ENCODE results near the gene SPATA20. TPM values are rescaled to one million over a fixed set of nuclear protein-coding genes. Genes with fewer than 3 reads are reported as not detected.

Gene SPATA20
- total and polyA plus RNA-seq, 11 donors: 13.8 to 83.0 (median 52.3) TPM

DNA sequence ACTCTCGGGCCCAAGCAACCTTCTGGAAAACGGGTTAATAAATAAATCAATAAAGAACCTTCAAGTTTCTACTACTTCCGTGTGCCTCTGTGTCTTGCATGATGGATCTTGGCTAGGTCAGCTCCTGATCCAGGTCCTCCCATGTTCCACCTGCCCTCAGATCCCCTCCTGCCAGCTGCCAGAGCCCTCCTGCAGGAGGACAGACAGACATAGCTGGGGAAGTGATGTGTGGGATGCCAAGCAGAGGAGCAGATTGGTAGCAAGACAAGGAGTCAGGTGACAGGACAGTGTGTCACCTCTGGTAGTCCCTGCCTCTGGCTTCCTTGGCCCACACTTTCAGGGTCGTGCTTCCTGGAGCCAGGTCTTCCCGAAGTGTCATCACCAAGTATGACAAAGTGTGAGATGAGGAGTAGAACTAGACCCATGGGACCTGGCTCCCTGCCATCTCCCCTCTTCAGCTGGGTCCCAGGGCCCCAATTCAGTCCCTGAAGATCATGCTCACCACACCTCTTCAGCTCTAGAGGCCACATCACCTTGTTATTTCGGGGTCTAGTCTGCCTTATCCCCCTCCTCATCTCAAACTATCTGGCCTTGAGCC is 15.4 kb upstream of the SPATA20 start:
- TF ChIP-seq, protein P1, sequence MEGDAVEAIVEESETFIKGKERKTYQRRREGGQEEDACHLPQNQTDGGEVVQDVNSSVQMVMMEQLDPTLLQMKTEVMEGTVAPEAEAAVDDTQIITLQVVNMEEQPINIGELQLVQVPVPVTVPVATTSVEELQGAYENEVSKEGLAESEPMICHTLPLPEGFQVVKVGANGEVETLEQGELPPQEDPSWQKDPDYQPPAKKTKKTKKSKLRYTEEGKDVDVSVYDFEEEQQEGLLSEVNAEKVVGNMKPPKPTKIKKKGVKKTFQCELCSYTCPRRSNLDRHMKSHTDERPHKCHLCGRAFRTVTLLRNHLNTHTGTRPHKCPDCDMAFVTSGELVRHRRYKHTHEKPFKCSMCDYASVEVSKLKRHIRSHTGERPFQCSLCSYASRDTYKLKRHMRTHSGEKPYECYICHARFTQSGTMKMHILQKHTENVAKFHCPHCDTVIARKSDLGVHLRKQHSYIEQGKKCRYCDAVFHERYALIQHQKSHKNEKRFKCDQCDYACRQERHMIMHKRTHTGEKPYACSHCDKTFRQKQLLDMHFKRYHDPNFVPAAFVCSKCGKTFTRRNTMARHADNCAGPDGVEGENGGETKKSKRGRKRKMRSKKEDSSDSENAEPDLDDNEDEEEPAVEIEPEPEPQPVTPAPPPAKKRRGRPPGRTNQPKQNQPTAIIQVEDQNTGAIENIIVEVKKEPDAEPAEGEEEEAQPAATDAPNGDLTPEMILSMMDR (IDR thresholded peaks at IDR 0.05): no peak
- no peak for TF ChIP-seq POLR2A (IDR thresholded peaks at IDR 0.05)
- Histone ChIP-seq H3K27me3 (peaks cover 0 to 40% (median 22%) of the 10 kb centered on the region in 9 donors), H3K4me1 (peaks cover 0 to 31% (median 10%) of the 10 kb centered on the region in 12 donors), H3K9me3 (no peaks in the 10 kb centered on the region), H3K36me3 (peaks cover 0 to 5% (median 0%) of the 10 kb centered on the region in 9 donors), H3K4me3 (no peak overlapping the region), H3K27ac (no peak overlapping the region)
- intact Hi-C loops (cut with DNase I): loop anchor here in 1 of 10 donors (5.0 kb wide), 1 partner anchor 44 kb away; no protein-coding TSS in a partner anchor
- WGBS, 4 donors: 57 to 66% (median 61%) methylated on average over 6 of the region's 6 CpGs
- ATAC-seq (no peak), DNase-seq (no peak)

DNA sequence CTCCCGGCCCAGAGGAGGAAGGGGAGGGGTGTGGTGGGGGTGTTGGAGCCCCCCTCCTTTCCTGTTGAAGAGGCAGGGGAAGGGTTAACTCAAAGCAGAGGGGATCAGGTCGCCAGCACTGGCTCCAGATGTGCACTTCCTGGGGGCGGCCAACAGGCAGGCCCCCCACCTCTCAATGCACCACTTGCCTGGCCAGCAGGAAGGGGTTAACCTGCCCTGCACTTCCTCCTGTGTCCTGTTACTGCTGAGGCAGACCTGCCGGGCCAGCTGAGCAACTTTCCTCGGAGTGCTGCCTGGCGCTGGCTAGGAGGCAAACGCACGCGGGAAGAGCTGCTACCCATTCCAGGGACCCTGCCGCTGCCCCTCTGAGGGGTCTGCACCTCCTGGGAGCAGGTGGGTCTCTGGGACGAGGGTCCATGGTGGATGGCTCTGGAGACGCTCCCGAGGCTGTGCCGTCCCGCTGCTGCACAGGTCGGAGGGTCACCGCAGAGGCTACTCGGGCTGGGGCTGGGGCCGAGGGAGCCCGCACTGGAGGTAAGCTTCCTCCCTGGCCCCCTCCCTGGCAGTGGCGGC is 14.4 kb upstream of the SPATA20 start, which contains the start of gene EPN3:
TSS of gene EPN3 (plus strand) at position 284 of the 573 bp plus-strand sequence. CDS start 3,822 bp downstream, outside the sequence.
- ATAC-seq: peak in 3 of 4 donors; percentile 27 to 44 (median 36)
- peaks cover 0 to 31% (median 10%) of the 10 kb centered on the region in 12 donors for H3K4me1 ChIP-seq
- no peaks in the 10 kb centered on the region for H3K9me3 ChIP-seq
- no peak for DNase-seq
- intact Hi-C loops (cut with DNase I): loop anchor here in 2 of 10 donors (1.0 to 5.0 kb wide), 2 partner anchors 45 to 50 kb away; no protein-coding TSS in a partner anchor
- peaks cover 0 to 6% (median 0%) of the 10 kb centered on the region in 9 donors for H3K36me3 ChIP-seq
- H3K4me3 ChIP-seq: peak within 1 kb of the TSS; percentile 27 to 72 (median 48)
- 2 to 4% (median 3%) methylated on average over 16 to 21 of the region's 21 CpGs for WGBS, 4 donors
- peaks cover 0 to 40% (median 22%) of the 10 kb centered on the region in 9 donors for H3K27me3 ChIP-seq
- peak within 1 kb of the TSS; percentile 46 to 94 (median 76) for H3K27ac ChIP-seq
- TF ChIP-seq, protein P1 (IDR thresholded peaks at IDR 0.05): no peak
- no peak for TF ChIP-seq POLR2A (IDR thresholded peaks at IDR 0.05)

DNA sequence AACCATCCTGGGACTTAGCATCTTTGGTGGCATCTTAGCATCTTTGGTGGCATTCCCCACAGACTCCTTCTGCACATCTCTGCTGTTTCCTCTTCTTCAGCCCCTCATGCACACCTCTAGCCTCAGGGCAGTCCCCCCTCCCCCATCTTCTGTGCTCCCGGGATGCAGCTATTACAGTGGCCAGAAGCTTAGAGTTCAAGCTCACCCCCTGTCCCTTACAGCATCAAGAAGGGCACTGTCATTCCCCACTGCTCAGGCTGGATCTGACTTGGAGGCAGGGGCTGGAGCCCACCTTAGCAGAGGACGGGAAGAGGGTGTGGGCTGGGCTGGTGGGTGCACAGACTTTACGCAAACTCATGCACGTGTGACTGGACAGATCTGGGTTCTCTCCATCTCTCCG is 13.8 kb upstream of the SPATA20 start:
- Histone ChIP-seq H3K9me3 (no peaks in the 10 kb centered on the region), H3K4me1 (peaks cover 0 to 34% (median 10%) of the 10 kb centered on the region in 12 donors), H3K36me3 (peaks cover 0 to 9% (median 0%) of the 10 kb centered on the region in 9 donors), H3K27ac (peak overlapping the region; percentile 46 to 94 (median 76)), H3K27me3 (peaks cover 0 to 40% (median 22%) of the 10 kb centered on the region in 9 donors), H3K4me3 (peak overlapping the region; percentile 27 to 72 (median 48))
- intact Hi-C loops (cut with DNase I): loop anchor here in 2 of 10 donors (1.0 to 5.0 kb wide), 2 partner anchors 46 to 51 kb away; no protein-coding TSS in a partner anchor
- TF ChIP-seq, protein P1 (IDR thresholded peaks at IDR 0.05): no peak
- no peak for TF ChIP-seq POLR2A (IDR thresholded peaks at IDR 0.05)
- 10 to 21% (median 17%) methylated on average over 4 to 5 of the region's 5 CpGs for WGBS, 4 donors
- DNase-seq (no peak), ATAC-seq (peak; percentile 7 to 30 (median 14))

DNA sequence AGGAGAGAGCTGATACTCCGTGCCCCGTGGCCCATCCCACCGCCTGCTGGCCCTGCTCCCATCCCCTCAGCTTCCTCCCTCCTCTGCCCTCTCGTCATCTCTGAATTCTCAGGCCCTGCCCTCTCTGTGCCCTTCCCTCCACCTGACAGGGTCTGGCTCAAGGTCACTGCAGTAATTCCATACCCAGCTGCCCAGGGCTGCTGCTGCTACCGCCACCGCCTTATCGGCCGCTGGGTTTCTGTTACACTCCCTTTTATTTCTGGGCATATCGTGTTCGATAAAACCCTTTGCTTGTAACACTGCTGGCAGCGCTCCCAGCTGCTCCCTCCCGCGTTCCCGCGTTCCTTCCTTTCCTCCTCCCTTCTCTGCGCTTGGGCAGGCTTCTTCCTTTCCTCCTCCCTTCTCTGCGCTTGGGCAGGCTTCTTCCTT is 13.2 kb upstream of the SPATA20 start:
- no peaks in the 10 kb centered on the region for H3K9me3 ChIP-seq
- WGBS, 4 donors: 1 to 4% (median 2%) methylated on average over 17 of the region's 17 CpGs
- H3K36me3 ChIP-seq: peaks cover 0 to 15% (median 0%) of the 10 kb centered on the region in 9 donors
- peak; percentile 72 to 83 (median 80) for ATAC-seq
- H3K4me1 ChIP-seq: peaks cover 0 to 40% (median 10%) of the 10 kb centered on the region in 12 donors
- H3K27ac ChIP-seq: peak overlapping the region; percentile 46 to 94 (median 76)
- intact Hi-C loops (cut with DNase I): loop anchor here in 3 of 10 donors (1.0 to 5.0 kb wide), 3 partner anchors 46 to 51 kb away; no protein-coding TSS in a partner anchor
- peak; percentile 69 to 84 (median 77) for DNase-seq
- peaks cover 0 to 40% (median 22%) of the 10 kb centered on the region in 9 donors for H3K27me3 ChIP-seq
- H3K4me3 ChIP-seq: peak overlapping the region; percentile 16 to 72 (median 48)
- TF ChIP-seq POLR2A (IDR thresholded peaks at IDR 0.05): no peak
- TF ChIP-seq, protein P1 (IDR thresholded peaks at IDR 0.05): no peak

Measured in heart left ventricle (tissue), 16 donors.